Endothelial cell of coronary artery (primary cell): ENCODE results near the gene MGAT1. TPM values are rescaled to one million over a fixed set of nuclear protein-coding genes. Genes with fewer than 3 reads are reported as not detected.

Experiments used
- total RNA-seq: library from RNA; depleted of rRNA; stranded (reverse); fragments of >200 nt; gene quantifications from 2 replicates; pipeline ENCODE4 v1.2.3, GENCODE V29; 2014

Gene MGAT1
- total RNA-seq: 67.2 and 87.7 TPM in 2 replicates

GRCh38 chr5:180802325-180803180 lies at the start of gene MGAT1:
Gene MGAT1, minus strand, starts transcription at chr5:180802806. Its CDS starts 9,835 bp downstream, at chr5:180792971.

GRCh38 chr5:180739958-180740357 lies 62.6 kb downstream of the MGAT1 start, which contains the start of gene OR2Y1:
Gene OR2Y1, minus strand, starts transcription at chr5:180740058. Its CDS starts 0 bp downstream, at chr5:180740058.

Other genes with a start within 250 kb of the MGAT1 start
- not detected in 2 replicates for gene SCGB3A1, start 211.3 kb downstream of the MGAT1 start, total RNA-seq
- 5.5 and 10.6 TPM in 2 replicates for gene FLT4, start 153.2 kb downstream of the MGAT1 start, total RNA-seq
- not detected in 2 replicates for gene OR2Y1, start 62.7 kb downstream of the MGAT1 start, total RNA-seq
- gene ZFP62, start 58.5 kb upstream of the MGAT1 start, total RNA-seq: 19.1 and 19.8 TPM in 2 replicates
- gene BTNL8, start 96.4 kb upstream of the MGAT1 start, total RNA-seq: not detected in 2 replicates
- not detected in 2 replicates for gene BTNL3, start 186.0 kb upstream of the MGAT1 start, total RNA-seq
- 0.19 and 0.27 TPM in 2 replicates for gene BTNL9, start 237.5 kb upstream of the MGAT1 start, total RNA-seq